ENCODE data around the gene TSHZ2.

The TSHZ2 gene

GRCh38 chr20:53064935-53065334 is 92.8 kb downstream of the TSHZ2 start:
- Mint-ChIP-seq H3K9me3 (peaks cover 15% of the 10 kb centered on the region), H3K4me1 (ENCODE audit: low read depth) (peaks cover 44% of the 10 kb centered on the region), H3K27ac (no peak overlapping the region), H3K27me3 (peaks cover 8% of the 10 kb centered on the region), H3K4me3 (no peak overlapping the region), H3K36me3 (ENCODE audit: low read depth) (peaks cover 29% of the 10 kb centered on the region)
- no peak for DNase-seq

GRCh38 chr20:53068241-53068640 is 96.1 kb downstream of the TSHZ2 start:
- H3K9me3 Mint-ChIP-seq, result peaks cover 15% of the 10 kb centered on the region
- H3K36me3 Mint-ChIP-seq (ENCODE audit: low read depth), result peaks cover 23% of the 10 kb centered on the region
- no peak overlapping the region for H3K27ac Mint-ChIP-seq
- DNase-seq, result no peak
- peaks cover 15% of the 10 kb centered on the region for H3K27me3 Mint-ChIP-seq
- H3K4me3 Mint-ChIP-seq, result no peak overlapping the region
- H3K4me1 Mint-ChIP-seq (ENCODE audit: low read depth), result peaks cover 45% of the 10 kb centered on the region

- H3K9me3 Mint-ChIP-seq, result peaks cover 15% of the 10 kb centered on the region
- H3K27me3 Mint-ChIP-seq, result peaks cover 16% of the 10 kb centered on the region
- peaks cover 26% of the 10 kb centered on the region for H3K36me3 Mint-ChIP-seq (ENCODE audit: low read depth)
- H3K4me1 Mint-ChIP-seq (ENCODE audit: low read depth), result peaks cover 47% of the 10 kb centered on the region
- peak overlapping the region; percentile 94 for H3K27ac Mint-ChIP-seq
- H3K4me3 Mint-ChIP-seq, result no peak overlapping the region
- DNase-seq, result no peak
Measured at GRCh38 chr20:53069132-53069531, 97.0 kb downstream of the TSHZ2 start.

GRCh38 chr20:53070224-53070623 is 98.1 kb downstream of the TSHZ2 start:
- peaks cover 16% of the 10 kb centered on the region for H3K27me3 Mint-ChIP-seq
- H3K36me3 Mint-ChIP-seq (ENCODE audit: low read depth), result peaks cover 24% of the 10 kb centered on the region
- peaks cover 50% of the 10 kb centered on the region for H3K4me1 Mint-ChIP-seq (ENCODE audit: low read depth)
- peaks cover 15% of the 10 kb centered on the region for H3K9me3 Mint-ChIP-seq
- DNase-seq, result no peak
- peak overlapping the region; percentile 94 for H3K27ac Mint-ChIP-seq
- no peak overlapping the region for H3K4me3 Mint-ChIP-seq

GRCh38 chr20:53070706-53071392 is 98.7 kb downstream of the TSHZ2 start:
- H3K27me3 Mint-ChIP-seq, result peaks cover 16% of the 10 kb centered on the region
- peaks cover 15% of the 10 kb centered on the region for H3K9me3 Mint-ChIP-seq
- peak overlapping the region; percentile 94 for H3K27ac Mint-ChIP-seq
- no peak for DNase-seq
- peaks cover 24% of the 10 kb centered on the region for H3K36me3 Mint-ChIP-seq (ENCODE audit: low read depth)
- peak overlapping the region; percentile 35 for H3K4me3 Mint-ChIP-seq
- H3K4me1 Mint-ChIP-seq (ENCODE audit: low read depth), result peaks cover 50% of the 10 kb centered on the region

- Mint-ChIP-seq H3K4me3 (no peak overlapping the region), H3K36me3 (ENCODE audit: low read depth) (peaks cover 19% of the 10 kb centered on the region), H3K9me3 (peaks cover 13% of the 10 kb centered on the region), H3K27me3 (peaks cover 14% of the 10 kb centered on the region), H3K4me1 (ENCODE audit: low read depth) (peaks cover 48% of the 10 kb centered on the region), H3K27ac (peak overlapping the region; percentile 94)
- DNase-seq, result no peak
Measured at GRCh38 chr20:53071833-53072232, 99.7 kb downstream of the TSHZ2 start.

GRCh38 chr20:53072923-53073579 is 100.9 kb downstream of the TSHZ2 start:
- peaks cover 46% of the 10 kb centered on the region for H3K4me1 Mint-ChIP-seq (ENCODE audit: low read depth)
- no peak overlapping the region for H3K27ac Mint-ChIP-seq
- DNase-seq, result no peak
- H3K27me3 Mint-ChIP-seq, result peaks cover 8% of the 10 kb centered on the region
- no peak overlapping the region for H3K4me3 Mint-ChIP-seq
- H3K9me3 Mint-ChIP-seq, result peaks cover 6% of the 10 kb centered on the region
- H3K36me3 Mint-ChIP-seq (ENCODE audit: low read depth), result peaks cover 11% of the 10 kb centered on the region

GRCh38 chr20:53073636-53074415 is 101.7 kb downstream of the TSHZ2 start:
- H3K4me1 Mint-ChIP-seq (ENCODE audit: low read depth), result peaks cover 45% of the 10 kb centered on the region
- H3K36me3 Mint-ChIP-seq (ENCODE audit: low read depth), result peaks cover 6% of the 10 kb centered on the region
- no peak overlapping the region for H3K4me3 Mint-ChIP-seq
- peaks cover 8% of the 10 kb centered on the region for H3K27me3 Mint-ChIP-seq
- no peak for DNase-seq
- H3K27ac Mint-ChIP-seq, result peak overlapping the region; percentile 81
- H3K9me3 Mint-ChIP-seq, result peaks cover under 1% of the 10 kb centered on the region

GRCh38 chr20:53074811-53075314 is 102.7 kb downstream of the TSHZ2 start:
- Mint-ChIP-seq H3K36me3 (ENCODE audit: low read depth) (peaks cover 3% of the 10 kb centered on the region), H3K27ac (no peak overlapping the region), H3K4me1 (ENCODE audit: low read depth) (peaks cover 38% of the 10 kb centered on the region), H3K9me3 (no peaks in the 10 kb centered on the region), H3K27me3 (peaks cover 8% of the 10 kb centered on the region), H3K4me3 (no peak overlapping the region)
- no peak for DNase-seq

- Mint-ChIP-seq H3K4me3 (no peak overlapping the region), H3K4me1 (ENCODE audit: low read depth) (peaks cover 27% of the 10 kb centered on the region), H3K27me3 (peaks cover 8% of the 10 kb centered on the region), H3K36me3 (ENCODE audit: low read depth) (peaks cover 7% of the 10 kb centered on the region), H3K27ac (no peak overlapping the region), H3K9me3 (no peaks in the 10 kb centered on the region)
- no peak for DNase-seq
Measured at GRCh38 chr20:53076668-53077067, 104.5 kb downstream of the TSHZ2 start.

- H3K4me3 Mint-ChIP-seq, result no peak overlapping the region
- no peaks in the 10 kb centered on the region for H3K9me3 Mint-ChIP-seq
- no peak overlapping the region for H3K27ac Mint-ChIP-seq
- no peak for DNase-seq
- H3K27me3 Mint-ChIP-seq, result peaks cover 7% of the 10 kb centered on the region
- peaks cover 7% of the 10 kb centered on the region for H3K36me3 Mint-ChIP-seq (ENCODE audit: low read depth)
- peaks cover 27% of the 10 kb centered on the region for H3K4me1 Mint-ChIP-seq (ENCODE audit: low read depth)
Measured at GRCh38 chr20:53077373-53078205, 105.4 kb downstream of the TSHZ2 start.

GRCh38 chr20:53078761-53079160 is 106.6 kb downstream of the TSHZ2 start:
- Mint-ChIP-seq H3K27me3 (no peaks in the 10 kb centered on the region), H3K4me1 (ENCODE audit: low read depth) (peaks cover 24% of the 10 kb centered on the region), H3K4me3 (no peak overlapping the region), H3K36me3 (ENCODE audit: low read depth) (peaks cover 6% of the 10 kb centered on the region), H3K9me3 (no peaks in the 10 kb centered on the region), H3K27ac (no peak overlapping the region)
- DNase-seq, result no peak

GRCh38 chr20:53079261-53079691 is 107.1 kb downstream of the TSHZ2 start:
- Mint-ChIP-seq H3K4me3 (no peak overlapping the region), H3K36me3 (ENCODE audit: low read depth) (peaks cover 4% of the 10 kb centered on the region), H3K27me3 (no peaks in the 10 kb centered on the region), H3K27ac (no peak overlapping the region), H3K4me1 (ENCODE audit: low read depth) (peaks cover 19% of the 10 kb centered on the region), H3K9me3 (no peaks in the 10 kb centered on the region)
- DNase-seq, result no peak

All from activated T-cell treated with anti-CD3 and anti-CD28 coated beads, Interleukin-2, amount 50 U/mL, for 24 hours (primary cell).